Endothelial cell of umbilical vein (primary cell): ENCODE measurements around the gene ETFDH.

ENCODE experiments used
- CTCF ChIP-seq, 2 donors: IDR thresholded peaks; 1 replicate in 1 of 2; 2 replicates in 1 of 2; pipeline ENCODE4 v1.5.1; 2011; ENCODE audit warnings: low read length in 2 of 2, mild to moderate bottlenecking in 2 of 2, moderate library complexity in 2 of 2, control low read depth in 1 of 2, inconsistent platforms in 1 of 2, low read depth in 1 of 2; ENCODE audit not compliant: insufficient read depth in 1 of 2; ENCODE audit errors: extremely low read depth in 1 of 2
- EZH2 ChIP-seq: IDR thresholded peaks from 2 replicates; pipeline ENCODE4 v1.6.1; 2012; ENCODE audit warnings: borderline replicate concordance, low read depth, mild to moderate bottlenecking, moderate library complexity, low read length, inconsistent platforms; ENCODE audit not compliant: severe bottlenecking
- FOS ChIP-seq: IDR thresholded peaks from 2 replicates; pipeline ENCODE4 v1.6.1; 2011; ENCODE audit warnings: mild to moderate bottlenecking, low read length, moderate library complexity, borderline replicate concordance; ENCODE audit not compliant: insufficient read depth
- GATA2 ChIP-seq: IDR thresholded peaks from 2 replicates; pipeline ENCODE4 v1.7.0; 2011; ENCODE audit warnings: low read depth, mild to moderate bottlenecking, moderate library complexity, mixed read lengths, low read length; ENCODE audit not compliant: insufficient read length, insufficient read depth
- MAX ChIP-seq: IDR thresholded peaks from 2 replicates; pipeline ENCODE4 v1.6.1; 2011; ENCODE audit not compliant: insufficient read depth, insufficient read length
- POLR2A ChIP-seq: IDR thresholded peaks from 2 replicates; pipeline ENCODE4 v1.6.1; 2012; ENCODE audit warnings: low read depth, mild to moderate bottlenecking, control low read depth, low read length
- POLR2AphosphoS5 ChIP-seq: IDR thresholded peaks from 2 replicates; pipeline ENCODE4 v1.6.1; 2012; ENCODE audit warnings: low read depth, mild to moderate bottlenecking, control low read depth, low read length, moderate library complexity; ENCODE audit not compliant: insufficient read depth

GRCh38 chr4:158741326-158742021, 69.4 kb downstream of the ETFDH start:
- TF ChIP-seq POLR2A (no peak), EZH2 (no peak), CTCF (IDR thresholded peaks at IDR 0.05; ENCODE audit: extremely low read depth in 1 of 2, insufficient read depth in 1 of 2, low read depth in 1 of 2, low read length in 2 of 2) (no peak), GATA2 (no peak), POLR2AphosphoS5 (no peak), MAX (no peak), FOS (no peak)
